OCI-LY1 (cell line): ENCODE measurements around the gene F5.

Experiments
- EZH2 ChIP-seq: fragments of 200-600 bp; sonication (generic), shearing (Covaris generic); IDR thresholded peaks from 2 replicates; pipeline ENCODE4 v1.8.0; 2017; ENCODE audit warnings: borderline replicate concordance, mixed run types, mild to moderate bottlenecking, antibody characterized with exemption, low read length, moderate library complexity, mixed read lengths
- TF ChIP-seq, protein P1 (sequence below): fragments of 200-600 bp; sonication (generic), shearing (Covaris generic); IDR thresholded peaks from 2 replicates; pipeline ENCODE4 v1.5.1; 2017; ENCODE audit warnings: mild to moderate bottlenecking, antibody characterized with exemption, low read length, moderate library complexity, mixed read lengths

DNA sequence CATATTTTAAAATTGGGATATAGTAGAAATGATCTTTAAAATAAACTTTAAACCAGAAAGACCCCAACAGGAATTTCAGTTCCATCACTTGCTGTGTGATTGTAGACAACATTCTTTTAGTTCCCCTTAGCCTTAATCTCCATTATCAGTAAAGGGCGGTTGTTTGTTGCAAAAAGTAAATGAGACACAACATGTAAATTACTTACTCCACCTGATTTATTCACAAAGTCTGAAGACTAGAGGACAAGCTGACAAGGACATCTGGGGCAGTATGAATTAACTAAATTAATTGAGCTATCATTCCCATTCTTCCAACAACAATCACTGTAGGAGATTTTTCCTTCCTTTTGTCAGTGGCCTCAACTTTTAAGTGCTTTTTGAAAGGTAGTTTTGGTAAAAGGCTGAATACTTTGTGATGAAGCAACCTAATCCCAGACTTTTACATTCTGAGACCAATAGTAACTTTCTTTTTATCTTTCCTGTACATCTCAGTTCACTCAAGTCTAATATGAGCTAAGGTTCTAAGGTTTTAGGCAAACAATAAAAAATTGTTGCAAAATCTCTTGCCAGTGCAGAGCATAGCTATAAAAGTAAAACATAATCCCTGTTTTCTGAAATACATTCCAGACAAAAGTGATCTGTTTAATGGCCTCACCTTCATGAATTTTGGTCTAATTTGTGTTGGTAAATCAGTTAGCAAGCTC lies 106.8 kb downstream of the F5 start:
- TF ChIP-seq, protein P1, sequence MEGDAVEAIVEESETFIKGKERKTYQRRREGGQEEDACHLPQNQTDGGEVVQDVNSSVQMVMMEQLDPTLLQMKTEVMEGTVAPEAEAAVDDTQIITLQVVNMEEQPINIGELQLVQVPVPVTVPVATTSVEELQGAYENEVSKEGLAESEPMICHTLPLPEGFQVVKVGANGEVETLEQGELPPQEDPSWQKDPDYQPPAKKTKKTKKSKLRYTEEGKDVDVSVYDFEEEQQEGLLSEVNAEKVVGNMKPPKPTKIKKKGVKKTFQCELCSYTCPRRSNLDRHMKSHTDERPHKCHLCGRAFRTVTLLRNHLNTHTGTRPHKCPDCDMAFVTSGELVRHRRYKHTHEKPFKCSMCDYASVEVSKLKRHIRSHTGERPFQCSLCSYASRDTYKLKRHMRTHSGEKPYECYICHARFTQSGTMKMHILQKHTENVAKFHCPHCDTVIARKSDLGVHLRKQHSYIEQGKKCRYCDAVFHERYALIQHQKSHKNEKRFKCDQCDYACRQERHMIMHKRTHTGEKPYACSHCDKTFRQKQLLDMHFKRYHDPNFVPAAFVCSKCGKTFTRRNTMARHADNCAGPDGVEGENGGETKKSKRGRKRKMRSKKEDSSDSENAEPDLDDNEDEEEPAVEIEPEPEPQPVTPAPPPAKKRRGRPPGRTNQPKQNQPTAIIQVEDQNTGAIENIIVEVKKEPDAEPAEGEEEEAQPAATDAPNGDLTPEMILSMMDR: no peak
- no peak for TF ChIP-seq EZH2
